Measurements from ENCODE around the gene CCSER2.

Gene CCSER2

DNA sequence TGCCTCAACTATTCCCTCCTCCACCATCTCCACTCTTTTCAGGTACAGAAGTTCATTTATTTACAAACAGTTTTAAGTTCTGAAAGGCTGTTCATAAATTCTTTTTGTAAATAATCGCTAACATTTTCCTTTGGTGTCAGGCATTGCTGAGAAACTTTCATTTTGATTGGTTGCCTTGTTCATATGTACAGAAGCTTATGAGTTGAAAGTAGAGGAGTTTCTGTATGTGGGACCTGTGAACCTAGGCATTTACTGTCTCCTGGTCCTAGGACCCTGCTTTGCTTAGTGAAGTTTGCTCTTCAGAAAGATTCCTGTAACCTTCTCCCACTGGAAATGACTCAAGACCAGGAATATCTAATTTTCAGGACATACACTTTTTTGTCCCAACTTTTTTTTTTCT, 30.4 kb downstream of the CCSER2 start:
- TF ChIP-seq, protein P1, sequence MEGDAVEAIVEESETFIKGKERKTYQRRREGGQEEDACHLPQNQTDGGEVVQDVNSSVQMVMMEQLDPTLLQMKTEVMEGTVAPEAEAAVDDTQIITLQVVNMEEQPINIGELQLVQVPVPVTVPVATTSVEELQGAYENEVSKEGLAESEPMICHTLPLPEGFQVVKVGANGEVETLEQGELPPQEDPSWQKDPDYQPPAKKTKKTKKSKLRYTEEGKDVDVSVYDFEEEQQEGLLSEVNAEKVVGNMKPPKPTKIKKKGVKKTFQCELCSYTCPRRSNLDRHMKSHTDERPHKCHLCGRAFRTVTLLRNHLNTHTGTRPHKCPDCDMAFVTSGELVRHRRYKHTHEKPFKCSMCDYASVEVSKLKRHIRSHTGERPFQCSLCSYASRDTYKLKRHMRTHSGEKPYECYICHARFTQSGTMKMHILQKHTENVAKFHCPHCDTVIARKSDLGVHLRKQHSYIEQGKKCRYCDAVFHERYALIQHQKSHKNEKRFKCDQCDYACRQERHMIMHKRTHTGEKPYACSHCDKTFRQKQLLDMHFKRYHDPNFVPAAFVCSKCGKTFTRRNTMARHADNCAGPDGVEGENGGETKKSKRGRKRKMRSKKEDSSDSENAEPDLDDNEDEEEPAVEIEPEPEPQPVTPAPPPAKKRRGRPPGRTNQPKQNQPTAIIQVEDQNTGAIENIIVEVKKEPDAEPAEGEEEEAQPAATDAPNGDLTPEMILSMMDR (IDR thresholded peaks at IDR 0.05; ENCODE audit: low read length, missing control alignments) = no peak
- no peak overlapping the region for H3K4me3 ChIP-seq (replicated peaks; ENCODE audit: low read depth, low read length)
- no peak for DNase-seq (ENCODE audit: low read depth)

- DNase-seq (ENCODE audit: low read depth) = peak; percentile 38
- H3K4me3 ChIP-seq (replicated peaks; ENCODE audit: low read depth, low read length) = peak overlapping the region; percentile 54
- TF ChIP-seq, protein P1 (IDR thresholded peaks at IDR 0.05; ENCODE audit: low read length, missing control alignments) = no peak
Measured at GRCh38 chr10:84360637-84361365, 32.4 kb downstream of the CCSER2 start.

DNA sequence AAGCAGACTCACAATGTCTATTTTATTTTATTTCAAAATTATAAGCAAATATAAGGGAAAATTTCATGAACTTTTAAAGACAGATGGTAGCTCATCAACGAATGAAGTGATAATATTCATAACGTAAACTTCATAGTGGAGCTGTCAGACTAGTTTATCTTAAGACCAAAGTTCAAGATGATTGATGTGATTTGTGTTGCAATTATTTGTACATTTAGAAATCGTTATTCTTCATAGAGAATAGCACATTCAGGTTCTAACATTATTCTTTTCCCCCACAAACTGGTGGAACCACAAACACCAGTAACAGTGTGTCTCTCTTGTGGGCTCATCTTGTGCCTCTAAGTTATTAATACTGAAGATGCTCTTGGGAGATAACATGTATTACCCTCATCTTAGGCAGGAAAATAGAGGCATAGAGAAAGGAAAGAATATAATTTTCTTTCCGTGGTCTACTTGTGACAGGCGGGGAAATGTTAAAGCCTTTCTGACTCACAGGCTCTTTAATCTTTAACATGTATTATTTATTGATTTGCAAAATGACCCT, 37.0 kb downstream of the CCSER2 start:
- TF ChIP-seq, protein P1 (IDR thresholded peaks at IDR 0.05; ENCODE audit: low read length, missing control alignments) = no peak

DNA sequence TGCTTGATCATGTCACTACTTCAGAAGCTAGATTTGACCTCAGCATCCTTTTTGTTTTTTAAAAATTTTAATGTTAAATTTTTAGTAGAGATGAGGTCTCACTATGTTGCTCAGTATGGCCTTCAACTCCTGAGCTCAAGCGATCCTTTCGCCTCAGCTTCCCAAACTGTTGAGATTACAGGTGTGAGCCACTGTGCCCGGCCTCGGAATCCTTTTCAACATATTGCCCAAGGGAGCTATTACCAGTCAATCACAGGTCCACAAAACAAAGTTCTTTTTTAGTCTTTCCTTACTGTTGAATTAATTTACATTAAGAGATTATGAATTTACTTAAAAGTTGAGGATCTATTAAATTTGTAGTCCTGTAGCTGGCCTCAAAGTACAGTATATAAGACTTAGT, 37.7 kb downstream of the CCSER2 start:
- TF ChIP-seq, protein P1 (IDR thresholded peaks at IDR 0.05; ENCODE audit: low read length, missing control alignments) = no peak
- no peak for DNase-seq (ENCODE audit: low read depth)
- H3K4me3 ChIP-seq (replicated peaks; ENCODE audit: low read depth, low read length) = no peak overlapping the region

More for the DNA sequence above, 37.0 kb downstream of the CCSER2 start:
- DNase-seq (ENCODE audit: low read depth) = no peak
- no peak overlapping the region for H3K4me3 ChIP-seq (replicated peaks; ENCODE audit: low read depth, low read length)

GRCh38 chr10:84367256-84367655, 38.9 kb downstream of the CCSER2 start:
- H3K4me3 ChIP-seq (replicated peaks; ENCODE audit: low read depth, low read length) = no peak overlapping the region
- TF ChIP-seq, protein P1 (IDR thresholded peaks at IDR 0.05; ENCODE audit: low read length, missing control alignments) = no peak
- DNase-seq (ENCODE audit: low read depth) = no peak

DNA sequence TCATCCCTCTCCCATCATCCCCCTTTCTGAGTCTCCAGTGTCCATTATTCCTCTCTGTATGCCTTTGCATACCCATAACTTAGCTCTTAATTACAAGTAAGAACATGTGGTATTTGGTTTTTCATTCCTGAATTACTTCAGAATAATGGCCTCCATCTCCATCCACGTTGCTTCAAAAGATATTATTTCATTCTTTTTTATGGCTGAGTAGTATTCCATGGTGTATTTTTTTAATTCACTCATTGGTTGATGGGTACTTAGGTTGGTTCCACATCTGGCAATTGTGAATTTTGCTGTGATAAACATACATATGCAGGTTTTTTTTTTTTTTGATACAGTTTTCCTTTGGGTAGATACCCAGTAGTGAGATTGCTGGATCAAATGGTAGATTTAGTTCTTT, 40.4 kb downstream of the CCSER2 start:
- no peak for DNase-seq (ENCODE audit: low read depth)
- TF ChIP-seq, protein P1 (IDR thresholded peaks at IDR 0.05; ENCODE audit: low read length, missing control alignments) = no peak
- no peak overlapping the region for H3K4me3 ChIP-seq (replicated peaks; ENCODE audit: low read depth, low read length)

GRCh38 chr10:84370283-84370682, 41.9 kb downstream of the CCSER2 start:
- TF ChIP-seq, protein P1 (IDR thresholded peaks at IDR 0.05; ENCODE audit: low read length, missing control alignments) = no peak

More at GRCh38 chr10:84370283-84370682, 41.9 kb downstream of the CCSER2 start:
- no peak overlapping the region for H3K4me3 ChIP-seq (replicated peaks; ENCODE audit: low read depth, low read length)
- DNase-seq (ENCODE audit: low read depth) = no peak
